GM12865 (cell line): ENCODE measurements around the gene OR11A1.

Experiments
- DNase-seq: peaks from one replicate; pipeline ENCODE4 v3.0.0; 2010; ENCODE audit warnings: low read depth
- H3K4me3 ChIP-seq: 2 replicates; pipeline ENCODE4 v1.5.1; 2011; ENCODE audit warnings: mild to moderate bottlenecking, low read depth, low read length, control low read depth
- CTCF ChIP-seq: IDR thresholded peaks from 2 replicates; pipeline ENCODE4 v1.5.1; 2011; ENCODE audit warnings: low read length, control low read depth, low read depth, inconsistent platforms; ENCODE audit not compliant: insufficient read depth; ENCODE audit errors: missing control alignments

The OR11A1 gene

GRCh38 chr6:29493261-29493660, 36.4 kb upstream of the OR11A1 start:
- H3K4me3 ChIP-seq = no peak overlapping the region

GRCh38 chr6:29491574-29491973, 34.7 kb upstream of the OR11A1 start:
- no peak for TF ChIP-seq CTCF
- H3K4me3 ChIP-seq = no peak overlapping the region
- no peak for DNase-seq

More at GRCh38 chr6:29493261-29493660, 36.4 kb upstream of the OR11A1 start:
- TF ChIP-seq CTCF = no peak
- no peak for DNase-seq

- H3K4me3 ChIP-seq = no peak overlapping the region
- no peak for DNase-seq
- TF ChIP-seq CTCF = no peak
Measured at GRCh38 chr6:29490552-29490951, 33.7 kb upstream of the OR11A1 start.

GRCh38 chr6:29490055-29490454, 33.2 kb upstream of the OR11A1 start:
- no peak overlapping the region for H3K4me3 ChIP-seq
- TF ChIP-seq CTCF = no peak
- no peak for DNase-seq

- TF ChIP-seq CTCF = no peak
- no peak overlapping the region for H3K4me3 ChIP-seq
- no peak for DNase-seq
Measured at GRCh38 chr6:29489286-29489685, 32.4 kb upstream of the OR11A1 start.

- no peak for DNase-seq
- H3K4me3 ChIP-seq = no peak overlapping the region
- TF ChIP-seq CTCF = no peak
Measured at GRCh38 chr6:29488874-29489273, 32.0 kb upstream of the OR11A1 start.

- TF ChIP-seq CTCF = no peak
- no peak for DNase-seq
Measured at GRCh38 chr6:29487660-29488059, 30.8 kb upstream of the OR11A1 start, which contains the start of gene MAS1L. Gene MAS1L (minus strand): TSS chr6:29487956. CDS start chr6:29487902, 54 bp downstream.

More at GRCh38 chr6:29487660-29488059, 30.8 kb upstream of the OR11A1 start, which contains the start of gene MAS1L:
- no peak within 1 kb of the TSS for H3K4me3 ChIP-seq
